ENCODE data around the gene SPRED1.

SPRED1 gene

DNA sequence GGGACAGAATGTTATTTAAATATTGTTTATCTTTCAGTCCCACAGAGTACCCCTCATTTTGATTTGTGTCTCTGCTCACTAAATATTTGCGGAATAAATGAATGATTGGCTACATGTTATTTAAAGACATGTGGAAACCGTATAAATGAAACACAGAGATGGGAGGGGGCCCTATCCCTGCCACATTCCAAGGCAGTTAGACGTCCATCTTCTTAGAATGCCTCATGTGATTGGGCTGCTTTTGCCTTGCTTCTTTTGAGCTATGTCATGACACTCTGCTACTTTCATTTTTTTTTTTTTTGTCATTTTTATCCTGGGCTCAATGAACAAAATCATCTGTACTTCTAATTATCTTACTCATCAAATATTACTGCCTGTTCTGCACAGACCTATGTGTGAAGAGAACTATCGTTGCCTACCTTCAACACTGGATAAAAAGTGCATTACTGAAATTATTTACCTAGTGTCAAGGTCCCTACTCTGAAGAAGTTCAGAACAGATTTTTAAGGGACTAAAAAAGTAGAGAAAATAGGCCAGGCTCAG lies 117.4 kb downstream of the SPRED1 start:
- DNase-seq: no peak

GRCh38 chr15:38373016-38373415 lies 120.4 kb downstream of the SPRED1 start:
- no peak for DNase-seq

GRCh38 chr15:38374029-38374428 lies 121.4 kb downstream of the SPRED1 start:
- no peak for DNase-seq

DNA sequence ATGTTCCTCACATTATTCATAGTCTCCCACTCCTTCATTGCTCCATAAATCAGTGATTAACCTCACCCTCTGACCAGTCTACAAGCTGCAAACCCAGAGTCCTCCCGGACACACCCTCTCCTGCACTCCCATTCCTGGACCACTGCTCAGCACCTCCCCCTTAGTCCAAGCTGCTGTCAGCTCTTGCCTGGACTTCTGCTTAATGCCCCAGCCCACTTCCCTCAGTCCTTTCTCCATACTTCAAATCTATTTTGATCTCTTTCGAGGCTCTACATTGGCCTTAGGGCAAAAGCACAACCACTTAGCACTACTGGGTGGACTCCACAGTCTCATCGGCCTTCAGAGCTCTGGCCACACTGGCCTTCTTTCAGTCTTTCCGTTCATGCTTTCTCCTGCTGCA lies 121.9 kb downstream of the SPRED1 start:
- no peak for DNase-seq

- DNase-seq: no peak
These were observed 123.4 kb downstream of the SPRED1 start for GRCh38 chr15:38376081-38376480.

- DNase-seq: no peak
These were observed 125.0 kb downstream of the SPRED1 start for GRCh38 chr15:38377636-38378035.

DNA sequence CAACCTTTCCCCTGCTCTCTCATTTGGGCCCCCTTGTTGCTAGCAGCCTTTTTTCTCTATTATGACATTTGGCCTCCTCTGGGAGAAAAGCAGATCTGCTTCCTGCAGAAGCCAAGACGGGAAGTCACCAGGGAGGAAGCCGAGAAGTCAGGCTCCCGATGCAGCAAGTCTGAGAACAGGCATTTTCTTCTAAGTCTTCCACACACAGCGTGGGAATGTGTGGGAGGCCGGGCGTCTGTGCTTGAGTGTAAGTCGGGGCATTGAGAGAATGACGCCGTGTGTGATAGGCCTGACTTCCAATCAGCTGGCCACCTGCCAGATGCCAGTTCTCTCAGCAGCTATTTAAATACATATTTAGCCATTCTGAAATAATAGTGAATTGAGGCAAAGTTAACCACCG lies 125.5 kb downstream of the SPRED1 start:
- DNase-seq: no peak

- peak; percentile 22 to 41 for DNase-seq
These were observed 137.4 kb downstream of the SPRED1 start for GRCh38 chr15:38389924-38390542.

GRCh38 chr15:38391191-38391590 lies 138.6 kb downstream of the SPRED1 start:
- DNase-seq: no peak

DNA sequence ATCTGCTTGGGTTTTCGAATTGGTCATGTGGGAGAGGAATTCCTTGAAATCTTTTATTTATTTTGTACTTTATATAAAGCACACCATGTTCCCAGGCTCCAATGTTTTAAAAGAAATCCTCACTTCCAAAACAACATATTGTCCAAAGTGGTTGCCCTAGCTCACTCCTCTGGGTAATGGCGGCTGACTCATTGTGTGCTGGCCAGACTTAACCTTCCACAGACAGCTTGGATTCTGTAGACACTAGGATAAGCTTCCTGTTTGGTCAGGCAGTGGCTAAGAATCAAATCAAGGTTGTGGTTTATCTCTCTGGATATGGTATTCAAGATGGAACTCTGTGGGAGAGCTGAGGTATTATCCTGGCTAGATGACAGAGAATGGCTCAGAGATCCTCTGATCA lies 145.5 kb downstream of the SPRED1 start:
- DNase-seq: no peak

- DNase-seq: no peak
These were observed 148.5 kb downstream of the SPRED1 start for GRCh38 chr15:38401106-38401505.

GRCh38 chr15:38401701-38402100 lies 149.1 kb downstream of the SPRED1 start:
- DNase-seq: no peak

GRCh38 chr15:38406436-38406835 lies 153.8 kb downstream of the SPRED1 start:
- DNase-seq: no peak

Measured in NCI-H446 (cell line).